VCaP (cell line): ENCODE data around the gene PLCH2.

Source experiments
- H3K27ac ChIP-seq: fragments of 450-650 bp; 2 replicates; pipeline ENCODE4 v1.5.1; 2017
- CTCF ChIP-seq: fragments of 450-650 bp; conservative IDR thresholded peaks from 2 replicates; pipeline ENCODE4 v1.5.1; 2017; ENCODE audit warnings: mild to moderate bottlenecking, moderate library complexity

The PLCH2 gene

GRCh38 chr1:2463396-2463795, 12.7 kb upstream of the PLCH2 start:
- no peak for TF ChIP-seq CTCF
- H3K27ac ChIP-seq, result no peak overlapping the region

GRCh38 chr1:2465371-2466269, 10.5 kb upstream of the PLCH2 start:
- TF ChIP-seq CTCF, result no peak

GRCh38 chr1:2466270-2466665, 9.8 kb upstream of the PLCH2 start:
- TF ChIP-seq CTCF, result no peak
- no peak overlapping the region for H3K27ac ChIP-seq

More at GRCh38 chr1:2465371-2466269, 10.5 kb upstream of the PLCH2 start:
- H3K27ac ChIP-seq, result no peak overlapping the region

GRCh38 chr1:2466958-2467554, 9.0 kb upstream of the PLCH2 start:
- peak; percentile 16; the same call in 1 of the 2 replicates for TF ChIP-seq CTCF
- H3K27ac ChIP-seq, result peak overlapping the region; percentile 41; the same call in 1 of the 2 replicates

GRCh38 chr1:2468041-2468472, 8.0 kb upstream of the PLCH2 start:
- H3K27ac ChIP-seq, result no peak overlapping the region
- TF ChIP-seq CTCF, result no peak

- H3K27ac ChIP-seq, result no peak overlapping the region
- TF ChIP-seq CTCF, result no peak
These were observed 7.5 kb upstream of the PLCH2 start for GRCh38 chr1:2468540-2468939.

- no peak for TF ChIP-seq CTCF
These were observed 6.8 kb upstream of the PLCH2 start for GRCh38 chr1:2469103-2469940.

More at GRCh38 chr1:2469103-2469940, 6.8 kb upstream of the PLCH2 start:
- no peak overlapping the region for H3K27ac ChIP-seq
